HEK293T (cell line): ENCODE data around the gene CYS1.

Experiments
- ARNT ChIP-seq: fragments of 450-650 bp; IDR thresholded peaks from 2 replicates; pipeline ENCODE4 v1.6.1; 2017; ENCODE audit warnings: mild to moderate bottlenecking
- BHLHE40 ChIP-seq: fragments of 450-650 bp; IDR thresholded peaks from 2 replicates; pipeline ENCODE4 v1.6.1; 2016; ENCODE audit warnings: mild to moderate bottlenecking, moderate library complexity, borderline replicate concordance
- ELF4 ChIP-seq: fragments of 450-650 bp; IDR thresholded peaks from 2 replicates; pipeline ENCODE4 v1.6.1; 2017; ENCODE audit warnings: antibody characterized with exemption
- FOXA1 ChIP-seq: fragments of 450-650 bp; IDR thresholded peaks from 2 replicates; pipeline ENCODE4 v1.6.1; 2016; ENCODE audit warnings: mild to moderate bottlenecking
- FOXK2 ChIP-seq: fragments of 450-650 bp; IDR thresholded peaks from 2 replicates; pipeline ENCODE4 v1.6.1; 2016; ENCODE audit warnings: mild to moderate bottlenecking
- FOXM1 ChIP-seq: fragments of 450-650 bp; IDR thresholded peaks from 2 replicates; pipeline ENCODE4 v1.6.1; 2017; ENCODE audit warnings: mild to moderate bottlenecking, borderline replicate concordance
- PKNOX1 ChIP-seq: fragments of 450-650 bp; IDR thresholded peaks from 2 replicates; pipeline ENCODE4 v1.6.1; 2016
- SP1 ChIP-seq: fragments of 450-650 bp; IDR thresholded peaks from 2 replicates; pipeline ENCODE4 v1.6.1; 2017
- SUZ12 ChIP-seq: fragments of 450-650 bp; IDR thresholded peaks from 2 replicates; pipeline ENCODE4 v1.6.1; 2016; ENCODE audit warnings: mild to moderate bottlenecking
- TARDBP ChIP-seq: fragments of 450-650 bp; IDR thresholded peaks from 2 replicates; pipeline ENCODE4 v1.6.1; 2016

GRCh38 chr2:10017313-10017941 lies 62.8 kb downstream of the CYS1 start:
- TF ChIP-seq BHLHE40 (no peak), PKNOX1 (no peak), SP1 (no peak), FOXA1 (no peak), SUZ12 (no peak), FOXM1 (no peak), TARDBP (no peak), ELF4 (no peak), ARNT (no peak), FOXK2 (no peak)
